ENCODE results near the gene MRPL10. TPM values are rescaled to one million over a fixed set of nuclear protein-coding genes. Genes with fewer than 3 reads are reported as not detected.
A peak's percentile ranks its signal among the peaks of the same experiment; 100 is the strongest.

Gene MRPL10
- total and polyA plus RNA-seq, 2 experiments from 2014 or later: 50.2 to 74.7 TPM

GRCh38 chr17:47785538-47786123, 45.7 kb downstream of the MRPL10 start:
- no peaks in the 10 kb centered on the region for H3K36me3 ChIP-seq (ENCODE audit: insufficient read depth)
- no peak overlapping the region for H3K27ac ChIP-seq (ENCODE audit: low read depth)
- Mint-ChIP-seq H3K36me3 (ENCODE audit: low read depth) (no peaks in the 10 kb centered on the region; the same call in 2 of the 3 replicates), H3K27ac (no peak overlapping the region), H3K27me3 (ENCODE audit: insufficient read depth, low read depth, poor library complexity) (peaks cover 19% of the 10 kb centered on the region), H3K4me3 (no peak overlapping the region), H3K9me3 (no peaks in the 10 kb centered on the region), H3K4me1 (peaks cover 4% of the 10 kb centered on the region; the same call in 2 of the 3 replicates)
- H3K79me2 ChIP-seq (replicated peaks; ENCODE audit: insufficient read depth): no peaks in the 10 kb centered on the region
- no peak overlapping the region for H3K4me2 ChIP-seq
- peak; percentile 32 for ATAC-seq
- no peak overlapping the region for H3K4me3 ChIP-seq
- peak; percentile 74 for DNase-seq (ENCODE audit: low spot score)
- 0 out of 2 replicates have a peak, but pooled peaks cover 4% of the 10 kb centered on the region for H3K4me1 ChIP-seq (ENCODE audit: insufficient read depth)
- TF ChIP-seq ZNF331 (CRISPR knock-in tag; IDR thresholded peaks at IDR 0.05; ENCODE audit: low read depth): no peak
- TF ChIP-seq, protein P1, sequence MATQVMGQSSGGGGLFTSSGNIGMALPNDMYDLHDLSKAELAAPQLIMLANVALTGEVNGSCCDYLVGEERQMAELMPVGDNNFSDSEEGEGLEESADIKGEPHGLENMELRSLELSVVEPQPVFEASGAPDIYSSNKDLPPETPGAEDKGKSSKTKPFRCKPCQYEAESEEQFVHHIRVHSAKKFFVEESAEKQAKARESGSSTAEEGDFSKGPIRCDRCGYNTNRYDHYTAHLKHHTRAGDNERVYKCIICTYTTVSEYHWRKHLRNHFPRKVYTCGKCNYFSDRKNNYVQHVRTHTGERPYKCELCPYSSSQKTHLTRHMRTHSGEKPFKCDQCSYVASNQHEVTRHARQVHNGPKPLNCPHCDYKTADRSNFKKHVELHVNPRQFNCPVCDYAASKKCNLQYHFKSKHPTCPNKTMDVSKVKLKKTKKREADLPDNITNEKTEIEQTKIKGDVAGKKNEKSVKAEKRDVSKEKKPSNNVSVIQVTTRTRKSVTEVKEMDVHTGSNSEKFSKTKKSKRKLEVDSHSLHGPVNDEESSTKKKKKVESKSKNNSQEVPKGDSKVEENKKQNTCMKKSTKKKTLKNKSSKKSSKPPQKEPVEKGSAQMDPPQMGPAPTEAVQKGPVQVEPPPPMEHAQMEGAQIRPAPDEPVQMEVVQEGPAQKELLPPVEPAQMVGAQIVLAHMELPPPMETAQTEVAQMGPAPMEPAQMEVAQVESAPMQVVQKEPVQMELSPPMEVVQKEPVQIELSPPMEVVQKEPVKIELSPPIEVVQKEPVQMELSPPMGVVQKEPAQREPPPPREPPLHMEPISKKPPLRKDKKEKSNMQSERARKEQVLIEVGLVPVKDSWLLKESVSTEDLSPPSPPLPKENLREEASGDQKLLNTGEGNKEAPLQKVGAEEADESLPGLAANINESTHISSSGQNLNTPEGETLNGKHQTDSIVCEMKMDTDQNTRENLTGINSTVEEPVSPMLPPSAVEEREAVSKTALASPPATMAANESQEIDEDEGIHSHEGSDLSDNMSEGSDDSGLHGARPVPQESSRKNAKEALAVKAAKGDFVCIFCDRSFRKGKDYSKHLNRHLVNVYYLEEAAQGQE (IDR thresholded peaks at IDR 0.05; ENCODE audit: unreplicated experiment): peak; percentile 94
- H3K9me2 ChIP-seq (ENCODE audit: insufficient read depth): no peaks in the 10 kb centered on the region
- peaks cover 31% of the 10 kb centered on the region for H3K27me3 ChIP-seq (ENCODE audit: insufficient read depth)
- no peaks in the 10 kb centered on the region for H4K20me1 ChIP-seq (replicated peaks; ENCODE audit: insufficient read depth)
- H3F3A ChIP-seq (replicated peaks; ENCODE audit: low read depth): 0 out of 2 replicates have a peak, but pooled peaks cover 4% of the 10 kb centered on the region
- H2AFZ ChIP-seq: no peak overlapping the region

DNA sequence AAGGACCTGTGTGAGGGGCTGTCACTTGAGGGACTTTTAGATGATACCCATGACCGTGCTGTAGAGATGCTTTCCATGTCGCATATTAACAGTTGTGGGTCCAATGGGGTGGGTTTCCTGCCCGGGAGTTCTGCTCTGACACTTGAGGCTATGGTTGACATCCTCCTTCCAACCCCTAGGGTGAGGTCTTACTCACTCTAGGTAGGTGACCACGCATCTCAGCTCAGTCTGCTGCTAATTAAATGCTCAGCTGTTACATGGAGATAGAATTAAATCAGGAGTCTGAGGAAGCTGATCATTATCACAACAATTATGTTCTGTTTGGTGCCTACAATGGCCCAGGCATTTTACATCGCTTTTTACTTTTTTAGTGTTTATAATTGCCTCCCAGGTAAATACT, 49.9 kb downstream of the MRPL10 start:
- Mint-ChIP-seq H3K27me3 (ENCODE audit: insufficient read depth, low read depth, poor library complexity) (peaks cover 5% of the 10 kb centered on the region), H3K9me3 (no peaks in the 10 kb centered on the region), H3K36me3 (ENCODE audit: low read depth) (no peaks in the 10 kb centered on the region), H3K4me1 (no peaks in the 10 kb centered on the region), H3K27ac (no peak overlapping the region), H3K4me3 (no peak overlapping the region)
- Histone ChIP-seq H3K27me3 (ENCODE audit: insufficient read depth) (peaks cover 29% of the 10 kb centered on the region), H3K36me3 (ENCODE audit: insufficient read depth) (no peaks in the 10 kb centered on the region), H3F3A (replicated peaks; ENCODE audit: low read depth) (no peaks in the 10 kb centered on the region), H3K4me1 (ENCODE audit: insufficient read depth) (no peaks in the 10 kb centered on the region), H3K4me3 (no peak overlapping the region), H3K9me2 (ENCODE audit: insufficient read depth) (no peaks in the 10 kb centered on the region), H3K79me2 (replicated peaks; ENCODE audit: insufficient read depth) (no peaks in the 10 kb centered on the region), H4K20me1 (replicated peaks; ENCODE audit: insufficient read depth) (no peaks in the 10 kb centered on the region), H2AFZ (no peak overlapping the region), H3K27ac (ENCODE audit: low read depth) (no peak overlapping the region), H3K4me2 (no peak overlapping the region)
- ATAC-seq (no peak), DNase-seq (ENCODE audit: low spot score) (no peak)
- no peak for TF ChIP-seq ZNF114 (CRISPR knock-in tag; IDR thresholded peaks at IDR 0.05)
- TF ChIP-seq, protein P2, sequence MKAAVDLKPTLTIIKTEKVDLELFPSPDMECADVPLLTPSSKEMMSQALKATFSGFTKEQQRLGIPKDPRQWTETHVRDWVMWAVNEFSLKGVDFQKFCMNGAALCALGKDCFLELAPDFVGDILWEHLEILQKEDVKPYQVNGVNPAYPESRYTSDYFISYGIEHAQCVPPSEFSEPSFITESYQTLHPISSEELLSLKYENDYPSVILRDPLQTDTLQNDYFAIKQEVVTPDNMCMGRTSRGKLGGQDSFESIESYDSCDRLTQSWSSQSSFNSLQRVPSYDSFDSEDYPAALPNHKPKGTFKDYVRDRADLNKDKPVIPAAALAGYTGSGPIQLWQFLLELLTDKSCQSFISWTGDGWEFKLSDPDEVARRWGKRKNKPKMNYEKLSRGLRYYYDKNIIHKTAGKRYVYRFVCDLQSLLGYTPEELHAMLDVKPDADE (IDR thresholded peaks at IDR 0.05): no peak
- no peak for TF ChIP-seq STAT1 (IDR thresholded peaks at IDR 0.05; ENCODE audit: unreplicated experiment)
- TF ChIP-seq NANOG (IDR thresholded peaks at IDR 0.05; ENCODE audit: borderline replicate concordance): no peak
- TF ChIP-seq, protein P3, sequence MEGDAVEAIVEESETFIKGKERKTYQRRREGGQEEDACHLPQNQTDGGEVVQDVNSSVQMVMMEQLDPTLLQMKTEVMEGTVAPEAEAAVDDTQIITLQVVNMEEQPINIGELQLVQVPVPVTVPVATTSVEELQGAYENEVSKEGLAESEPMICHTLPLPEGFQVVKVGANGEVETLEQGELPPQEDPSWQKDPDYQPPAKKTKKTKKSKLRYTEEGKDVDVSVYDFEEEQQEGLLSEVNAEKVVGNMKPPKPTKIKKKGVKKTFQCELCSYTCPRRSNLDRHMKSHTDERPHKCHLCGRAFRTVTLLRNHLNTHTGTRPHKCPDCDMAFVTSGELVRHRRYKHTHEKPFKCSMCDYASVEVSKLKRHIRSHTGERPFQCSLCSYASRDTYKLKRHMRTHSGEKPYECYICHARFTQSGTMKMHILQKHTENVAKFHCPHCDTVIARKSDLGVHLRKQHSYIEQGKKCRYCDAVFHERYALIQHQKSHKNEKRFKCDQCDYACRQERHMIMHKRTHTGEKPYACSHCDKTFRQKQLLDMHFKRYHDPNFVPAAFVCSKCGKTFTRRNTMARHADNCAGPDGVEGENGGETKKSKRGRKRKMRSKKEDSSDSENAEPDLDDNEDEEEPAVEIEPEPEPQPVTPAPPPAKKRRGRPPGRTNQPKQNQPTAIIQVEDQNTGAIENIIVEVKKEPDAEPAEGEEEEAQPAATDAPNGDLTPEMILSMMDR (conservative IDR thresholded peaks at IDR 0.05; ENCODE audit: low read depth in 2 of 2): no peak
- no peak for TF ChIP-seq ZNF331 (CRISPR knock-in tag; IDR thresholded peaks at IDR 0.05; ENCODE audit: low read depth)
- no peak for TF ChIP-seq POLR2AphosphoS5 (IDR thresholded peaks at IDR 0.05; ENCODE audit: low read depth)
- TF ChIP-seq EZH2 (IDR thresholded peaks at IDR 0.05; ENCODE audit: low read depth, unreplicated experiment): no peak
- TF ChIP-seq EZH2phosphoT487 (IDR thresholded peaks at IDR 0.05; ENCODE audit: unreplicated experiment): no peak
- TF ChIP-seq JUNB (IDR thresholded peaks at IDR 0.05; ENCODE audit: unreplicated experiment): no peak
- TF ChIP-seq, protein P1 (IDR thresholded peaks at IDR 0.05; ENCODE audit: unreplicated experiment): no peak

Data from GM23338 (cell line).